ENCODE data around the gene IFNW1.

- no peak for TF ChIP-seq CTCF (IDR thresholded peaks at IDR 0.05)
- TF ChIP-seq POLR2A (IDR thresholded peaks at IDR 0.05) = no peak
These were observed 11.8 kb upstream of the IFNW1 start for GRCh38 chr9:21153336-21154017.
